Activated CD4-positive, alpha-beta memory T cell treated with anti-CD3 and anti-CD28 coated beads, Interleukin-2, amount 10 ng/mL, durations not matched to agents 7 days and 5 days (primary cell): ENCODE data around the gene LRIG1. TPM values are rescaled to one million over a fixed set of nuclear protein-coding genes. Genes with fewer than 3 reads are reported as not detected.

Experiments used
- CTCF ChIA-PET: fragments of 350-600 bp; sonication (Branson Sonifier 250); formaldehyde crosslinking; loops from one replicate; lab custom pipeline; 2021; ENCODE audit warnings: antibody characterized with exemption, inconsistent platforms; lab: Charles Lee
- POLR2A ChIA-PET: fragments of 350-600 bp; sonication (Branson Sonifier 250); formaldehyde crosslinking; loops from one replicate; lab custom pipeline; 2021; ENCODE audit warnings: antibody characterized with exemption; lab: Charles Lee
- DNase-seq: peaks from one replicate; pipeline ENCODE4 v3.0.0-alpha.2; 2020
- H3K27ac Mint-ChIP-seq: one replicate; pipeline ENCODE4 v1.8.0; 2021; ENCODE audit warnings: mild to moderate bottlenecking, mixed read lengths
- H3K27me3 Mint-ChIP-seq: one replicate; pipeline ENCODE4 v1.8.0; 2021; ENCODE audit warnings: mixed read lengths
- H3K36me3 Mint-ChIP-seq: one replicate; pipeline ENCODE4 v1.8.0; 2021; ENCODE audit warnings: low read depth, mixed read lengths
- H3K4me1 Mint-ChIP-seq: one replicate; pipeline ENCODE4 v1.8.0; 2021; ENCODE audit warnings: mixed read lengths
- H3K4me3 Mint-ChIP-seq: one replicate; pipeline ENCODE4 v1.8.0; 2021; ENCODE audit warnings: mild to moderate bottlenecking, mixed read lengths
- H3K9me3 Mint-ChIP-seq: one replicate; pipeline ENCODE4 v1.8.0; 2021; ENCODE audit warnings: mixed read lengths
- total RNA-seq, 2 experiments: library from RNA; stranded (reverse); gene quantifications; one replicate each; pipeline ENCODE4 v1.2.3, GENCODE V29; 2021

The LRIG1 gene
- total RNA-seq, 2 experiments from 2014 or later = 43.0 to 43.7 TPM

- Mint-ChIP-seq H3K4me1 (peaks cover 70% of the 10 kb centered on the region), H3K27me3 (peaks cover 1% of the 10 kb centered on the region), H3K4me3 (peak overlapping the region; percentile 64), H3K9me3 (peaks cover 2% of the 10 kb centered on the region), H3K36me3 (peaks cover 23% of the 10 kb centered on the region), H3K27ac (peak overlapping the region; percentile 90)
- ChIA-PET CTCF (interaction anchor here (1.0 to 1.9 kb wide), 6 partner anchors 10 to 194 kb away, joined by 3 to 13 read pairs (median 4); no protein-coding TSS in a partner anchor), POLR2A (interaction anchor here (0.7 to 4.7 kb wide), 13 partner anchors 8 to 252 kb away, joined by 3 to 50 read pairs (median 5); partner anchors contain the start of genes LRIG1 and SLC25A26)
- no peak for DNase-seq
These were observed 27.6 kb downstream of the LRIG1 start for GRCh38 chr3:66473181-66473580.

- Mint-ChIP-seq H3K27ac (peak overlapping the region; percentile 90), H3K9me3 (peaks cover 2% of the 10 kb centered on the region), H3K4me1 (peaks cover 70% of the 10 kb centered on the region), H3K27me3 (peaks cover 1% of the 10 kb centered on the region), H3K4me3 (peak overlapping the region; percentile 64), H3K36me3 (peaks cover 19% of the 10 kb centered on the region)
- CTCF ChIA-PET = interaction anchor here (0.6 to 1.9 kb wide), 7 partner anchors 11 to 95 kb away, joined by 3 to 13 read pairs (median 4); no protein-coding TSS in a partner anchor
- peak; percentile 61 for DNase-seq
- POLR2A ChIA-PET = interaction anchor here (0.9 to 4.7 kb wide), 13 partner anchors 9 to 251 kb away, joined by 3 to 50 read pairs (median 5); partner anchors contain the start of genes LRIG1 and SLC25A26
These were observed 28.3 kb downstream of the LRIG1 start for GRCh38 chr3:66472313-66473134.

- H3K9me3 Mint-ChIP-seq = peaks cover 2% of the 10 kb centered on the region
These were observed 29.7 kb downstream of the LRIG1 start for GRCh38 chr3:66470956-66471686.

GRCh38 chr3:66470285-66470684 is 30.5 kb downstream of the LRIG1 start:
- ChIA-PET CTCF (interaction anchor here (1.9 kb wide), 1 partner anchor 21 kb away, joined by 11 read pairs; no protein-coding TSS in a partner anchor), POLR2A (interaction anchor here (0.6 to 4.8 kb wide), 7 partner anchors 8 to 190 kb away, joined by 3 to 41 read pairs (median 16); no protein-coding TSS in a partner anchor)
- no peaks in the 10 kb centered on the region for H3K27me3 Mint-ChIP-seq
- no peak overlapping the region for H3K4me3 Mint-ChIP-seq
- peaks cover 2% of the 10 kb centered on the region for H3K9me3 Mint-ChIP-seq
- H3K27ac Mint-ChIP-seq = no peak overlapping the region
- peaks cover 73% of the 10 kb centered on the region for H3K4me1 Mint-ChIP-seq
- DNase-seq = no peak
- H3K36me3 Mint-ChIP-seq = peaks cover 20% of the 10 kb centered on the region

More at GRCh38 chr3:66470956-66471686, 29.7 kb downstream of the LRIG1 start:
- ChIA-PET POLR2A (interaction anchor here (0.8 to 4.8 kb wide), 7 partner anchors 10 to 28 kb away, joined by 3 to 50 read pairs (median 20); no protein-coding TSS in a partner anchor), CTCF (interaction anchor here (1.4 kb wide), 1 partner anchor 67 kb away, joined by 4 read pairs; no protein-coding TSS in a partner anchor)
- H3K4me1 Mint-ChIP-seq = peaks cover 71% of the 10 kb centered on the region
- H3K4me3 Mint-ChIP-seq = no peak overlapping the region
- peaks cover 17% of the 10 kb centered on the region for H3K36me3 Mint-ChIP-seq
- no peak for DNase-seq
- no peaks in the 10 kb centered on the region for H3K27me3 Mint-ChIP-seq
- peak overlapping the region; percentile 90 for H3K27ac Mint-ChIP-seq

GRCh38 chr3:66469220-66469640 is 31.6 kb downstream of the LRIG1 start:
- ChIA-PET POLR2A (interaction anchor here (0.7 to 4.8 kb wide), 13 partner anchors 9 to 1186 kb away, joined by 3 to 41 read pairs (median 5); partner anchors contain the start of genes LRIG1 and SLC25A26), CTCF (interaction anchor here (0.7 to 3.1 kb wide), 6 partner anchors 12 to 91 kb away, joined by 3 to 12 read pairs (median 6); no protein-coding TSS in a partner anchor)
- H3K9me3 Mint-ChIP-seq = peaks cover 2% of the 10 kb centered on the region
- H3K27ac Mint-ChIP-seq = peak overlapping the region; percentile 65
- H3K27me3 Mint-ChIP-seq = no peaks in the 10 kb centered on the region
- DNase-seq = no peak
- peaks cover 20% of the 10 kb centered on the region for H3K36me3 Mint-ChIP-seq
- H3K4me1 Mint-ChIP-seq = peaks cover 73% of the 10 kb centered on the region
- H3K4me3 Mint-ChIP-seq = peak overlapping the region; percentile 18

GRCh38 chr3:66467996-66468735 is 32.7 kb downstream of the LRIG1 start:
- H3K4me3 Mint-ChIP-seq = no peak overlapping the region
- H3K27ac Mint-ChIP-seq = peak overlapping the region; percentile 65
- H3K4me1 Mint-ChIP-seq = peaks cover 67% of the 10 kb centered on the region
- H3K27me3 Mint-ChIP-seq = no peaks in the 10 kb centered on the region
- no peak for DNase-seq
- H3K36me3 Mint-ChIP-seq = peaks cover 20% of the 10 kb centered on the region
- ChIA-PET CTCF (interaction anchor here (1.5 to 3.1 kb wide), 5 partner anchors 13 to 305 kb away, joined by 5 to 12 read pairs (median 7); no protein-coding TSS in a partner anchor), POLR2A (interaction anchor here (1.2 to 4.8 kb wide), 9 partner anchors 8 to 247 kb away, joined by 3 to 41 read pairs (median 4); partner anchors contain the start of gene SLC25A26)
- H3K9me3 Mint-ChIP-seq = peaks cover 2% of the 10 kb centered on the region

GRCh38 chr3:66466606-66467270 is 34.1 kb downstream of the LRIG1 start:
- CTCF ChIA-PET = interaction anchor here (0.6 to 3.1 kb wide), 4 partner anchors 59 to 306 kb away, joined by 3 to 12 read pairs (median 4); no protein-coding TSS in a partner anchor
- Mint-ChIP-seq H3K27me3 (no peaks in the 10 kb centered on the region), H3K36me3 (peaks cover 29% of the 10 kb centered on the region), H3K4me3 (no peak overlapping the region), H3K27ac (no peak overlapping the region), H3K4me1 (peaks cover 53% of the 10 kb centered on the region), H3K9me3 (peaks cover 2% of the 10 kb centered on the region)
- DNase-seq = no peak
- POLR2A ChIA-PET = interaction anchor here (1.1 to 4.8 kb wide), 5 partner anchors 14 to 83 kb away, joined by 3 to 41 read pairs (median 3); no protein-coding TSS in a partner anchor

GRCh38 chr3:66465587-66465986 is 35.2 kb downstream of the LRIG1 start:
- no peak for DNase-seq
- Mint-ChIP-seq H3K27me3 (no peaks in the 10 kb centered on the region), H3K36me3 (peaks cover 37% of the 10 kb centered on the region), H3K4me1 (peaks cover 50% of the 10 kb centered on the region), H3K9me3 (peaks cover 2% of the 10 kb centered on the region), H3K27ac (no peak overlapping the region), H3K4me3 (no peak overlapping the region)
- CTCF ChIA-PET = no interaction called here
- POLR2A ChIA-PET = no interaction called here

GRCh38 chr3:66465034-66465433 is 35.8 kb downstream of the LRIG1 start:
- ChIA-PET CTCF (no interaction called here), POLR2A (no interaction called here)
- H3K4me1 Mint-ChIP-seq = peaks cover 50% of the 10 kb centered on the region
- no peak overlapping the region for H3K27ac Mint-ChIP-seq
- peaks cover under 1% of the 10 kb centered on the region for H3K9me3 Mint-ChIP-seq
- H3K4me3 Mint-ChIP-seq = no peak overlapping the region
- peaks cover 38% of the 10 kb centered on the region for H3K36me3 Mint-ChIP-seq
- DNase-seq = no peak
- no peaks in the 10 kb centered on the region for H3K27me3 Mint-ChIP-seq

- ChIA-PET POLR2A (no interaction called here), CTCF (no interaction called here)
- no peak overlapping the region for H3K27ac Mint-ChIP-seq
- H3K36me3 Mint-ChIP-seq = peaks cover 36% of the 10 kb centered on the region
- H3K4me3 Mint-ChIP-seq = no peak overlapping the region
- no peaks in the 10 kb centered on the region for H3K9me3 Mint-ChIP-seq
- H3K4me1 Mint-ChIP-seq = peaks cover 47% of the 10 kb centered on the region
- no peaks in the 10 kb centered on the region for H3K27me3 Mint-ChIP-seq
- DNase-seq = no peak
These were observed 36.3 kb downstream of the LRIG1 start for GRCh38 chr3:66464512-66464894.
